ENCODE measurements around the gene FLII. TPM values are rescaled to one million over a fixed set of nuclear protein-coding genes. Genes with fewer than 3 reads are reported as not detected.

Gene FLII
- total RNA-seq, 2 donors from 2014 or later, result 232 to 306 TPM

DNA sequence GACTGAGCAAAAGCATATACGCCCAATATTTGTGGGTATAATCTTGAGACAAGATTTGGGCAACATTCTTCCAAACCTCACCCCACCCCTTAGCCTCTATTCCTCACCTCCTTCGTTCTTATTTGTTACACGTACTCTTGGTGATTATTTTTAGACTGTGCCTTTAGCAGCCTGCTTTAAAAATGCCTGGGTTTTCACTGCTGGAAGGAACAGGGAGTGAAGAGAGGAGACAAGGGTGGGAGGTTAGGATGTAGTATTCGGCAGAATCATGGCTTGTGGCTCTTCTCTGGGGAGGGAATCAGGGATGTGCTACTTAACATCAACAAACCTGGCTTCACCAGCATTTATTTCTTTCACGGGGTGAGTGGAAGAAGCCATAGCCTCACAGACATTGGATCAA, 63.3 kb downstream of the FLII start:
- Histone ChIP-seq H3K4me3 (no peak overlapping the region), H3K4me1 (peaks cover 0 to 84% of the 10 kb centered on the region in 2 donors), H3K36me3 (peaks cover 39% of the 10 kb centered on the region), H3K27me3 (no peaks in the 10 kb centered on the region), H3K27ac (peak overlapping the region in 1 of 2 donors; percentile 36), H3K9me3 (no peaks in the 10 kb centered on the region)
- no peak for DNase-seq (ENCODE audit: low spot score)
- TF ChIP-seq, protein P1, sequence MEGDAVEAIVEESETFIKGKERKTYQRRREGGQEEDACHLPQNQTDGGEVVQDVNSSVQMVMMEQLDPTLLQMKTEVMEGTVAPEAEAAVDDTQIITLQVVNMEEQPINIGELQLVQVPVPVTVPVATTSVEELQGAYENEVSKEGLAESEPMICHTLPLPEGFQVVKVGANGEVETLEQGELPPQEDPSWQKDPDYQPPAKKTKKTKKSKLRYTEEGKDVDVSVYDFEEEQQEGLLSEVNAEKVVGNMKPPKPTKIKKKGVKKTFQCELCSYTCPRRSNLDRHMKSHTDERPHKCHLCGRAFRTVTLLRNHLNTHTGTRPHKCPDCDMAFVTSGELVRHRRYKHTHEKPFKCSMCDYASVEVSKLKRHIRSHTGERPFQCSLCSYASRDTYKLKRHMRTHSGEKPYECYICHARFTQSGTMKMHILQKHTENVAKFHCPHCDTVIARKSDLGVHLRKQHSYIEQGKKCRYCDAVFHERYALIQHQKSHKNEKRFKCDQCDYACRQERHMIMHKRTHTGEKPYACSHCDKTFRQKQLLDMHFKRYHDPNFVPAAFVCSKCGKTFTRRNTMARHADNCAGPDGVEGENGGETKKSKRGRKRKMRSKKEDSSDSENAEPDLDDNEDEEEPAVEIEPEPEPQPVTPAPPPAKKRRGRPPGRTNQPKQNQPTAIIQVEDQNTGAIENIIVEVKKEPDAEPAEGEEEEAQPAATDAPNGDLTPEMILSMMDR (IDR thresholded peaks at IDR 0.05), result no peak

Other genes starting within 250 kb of the FLII start
- 10 to 100 TPM; 11.1 to 47.0 TPM for gene ATPAF2, start 219.6 kb downstream of the FLII start, total RNA-seq
- 10 to 100 TPM; 14.0 to 22.1 TPM for gene GID4, start 219.3 kb downstream of the FLII start, total RNA-seq
- gene DRG2, start 170.8 kb downstream of the FLII start, total RNA-seq, result 10 to 100 TPM; 18.2 to 27.7 TPM
- under 1 TPM in 1 of 2 donors, not detected in 1; 0.20 TPM for gene MYO15A, start 150.0 kb downstream of the FLII start, total RNA-seq
- 100 to 1,000 TPM; 177 to 193 TPM for gene ALKBH5, start 74.9 kb downstream of the FLII start, total RNA-seq
- gene LLGL1, start 33.1 kb downstream of the FLII start, total RNA-seq, result 10 to 100 TPM; 12.6 to 16.7 TPM
- gene MIEF2, start 1.9 kb upstream of the FLII start, total RNA-seq, result 10 to 100 TPM; 14.1 to 20.2 TPM
- gene TOP3A, start 56.3 kb upstream of the FLII start, total RNA-seq, result 10 to 100 TPM; 12.6 to 18.8 TPM
- gene SMCR8, start 56.6 kb upstream of the FLII start, total RNA-seq, result 10 to 100 TPM; 11.1 to 11.4 TPM
- 1 to 10 TPM; 5.1 to 8.5 TPM for gene SHMT1, start 104.8 kb upstream of the FLII start, total RNA-seq
- not detected for gene EVPLL, start 119.0 kb upstream of the FLII start, total RNA-seq
- gene LGALS9C, start 218.1 kb upstream of the FLII start, total RNA-seq, result not detected